Measurements from ENCODE around the gene TSPAN8.

DNA sequence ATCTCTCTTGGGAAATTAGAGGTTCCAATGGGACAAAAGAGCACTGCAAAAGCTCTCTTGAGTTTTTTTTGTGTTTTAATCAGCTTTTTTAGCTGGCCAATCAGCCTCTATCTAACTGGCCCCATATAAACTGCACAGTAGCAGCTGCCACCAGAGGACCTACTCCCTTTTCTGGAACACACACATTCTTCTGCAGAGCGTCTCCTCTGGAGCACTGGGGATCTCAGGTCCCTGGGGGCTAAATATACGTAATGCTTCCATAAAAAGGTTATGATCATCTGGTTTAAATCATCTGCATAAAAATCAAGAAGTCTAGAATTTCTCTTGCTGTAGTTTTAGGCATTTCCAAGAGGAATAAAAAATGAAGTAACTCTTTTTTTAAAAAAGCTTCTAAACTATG, 32.3 kb downstream of the TSPAN8 start:
- TF ChIP-seq, protein P1, sequence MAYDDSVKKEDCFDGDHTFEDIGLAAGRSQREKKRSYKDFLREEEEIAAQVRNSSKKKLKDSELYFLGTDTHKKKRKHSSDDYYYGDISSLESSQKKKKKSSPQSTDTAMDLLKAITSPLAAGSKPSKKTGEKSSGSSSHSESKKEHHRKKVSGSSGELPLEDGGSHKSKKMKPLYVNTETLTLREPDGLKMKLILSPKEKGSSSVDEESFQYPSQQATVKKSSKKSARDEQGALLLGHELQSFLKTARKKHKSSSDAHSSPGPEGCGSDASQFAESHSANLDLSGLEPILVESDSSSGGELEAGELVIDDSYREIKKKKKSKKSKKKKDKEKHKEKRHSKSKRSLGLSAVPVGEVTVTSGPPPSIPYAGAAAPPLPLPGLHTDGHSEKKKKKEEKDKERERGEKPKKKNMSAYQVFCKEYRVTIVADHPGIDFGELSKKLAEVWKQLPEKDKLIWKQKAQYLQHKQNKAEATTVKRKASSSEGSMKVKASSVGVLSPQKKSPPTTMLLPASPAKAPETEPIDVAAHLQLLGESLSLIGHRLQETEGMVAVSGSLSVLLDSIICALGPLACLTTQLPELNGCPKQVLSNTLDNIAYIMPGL (CRISPR knock-in tag; IDR thresholded peaks at IDR 0.05), result no peak
- TF ChIP-seq TCF7 (CRISPR knock-in tag; IDR thresholded peaks at IDR 0.05; ENCODE audit: low read depth), result no peak
- TF ChIP-seq, protein P2, sequence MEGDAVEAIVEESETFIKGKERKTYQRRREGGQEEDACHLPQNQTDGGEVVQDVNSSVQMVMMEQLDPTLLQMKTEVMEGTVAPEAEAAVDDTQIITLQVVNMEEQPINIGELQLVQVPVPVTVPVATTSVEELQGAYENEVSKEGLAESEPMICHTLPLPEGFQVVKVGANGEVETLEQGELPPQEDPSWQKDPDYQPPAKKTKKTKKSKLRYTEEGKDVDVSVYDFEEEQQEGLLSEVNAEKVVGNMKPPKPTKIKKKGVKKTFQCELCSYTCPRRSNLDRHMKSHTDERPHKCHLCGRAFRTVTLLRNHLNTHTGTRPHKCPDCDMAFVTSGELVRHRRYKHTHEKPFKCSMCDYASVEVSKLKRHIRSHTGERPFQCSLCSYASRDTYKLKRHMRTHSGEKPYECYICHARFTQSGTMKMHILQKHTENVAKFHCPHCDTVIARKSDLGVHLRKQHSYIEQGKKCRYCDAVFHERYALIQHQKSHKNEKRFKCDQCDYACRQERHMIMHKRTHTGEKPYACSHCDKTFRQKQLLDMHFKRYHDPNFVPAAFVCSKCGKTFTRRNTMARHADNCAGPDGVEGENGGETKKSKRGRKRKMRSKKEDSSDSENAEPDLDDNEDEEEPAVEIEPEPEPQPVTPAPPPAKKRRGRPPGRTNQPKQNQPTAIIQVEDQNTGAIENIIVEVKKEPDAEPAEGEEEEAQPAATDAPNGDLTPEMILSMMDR (IDR thresholded peaks at IDR 0.05), result no peak
- TF ChIP-seq, protein P3, sequence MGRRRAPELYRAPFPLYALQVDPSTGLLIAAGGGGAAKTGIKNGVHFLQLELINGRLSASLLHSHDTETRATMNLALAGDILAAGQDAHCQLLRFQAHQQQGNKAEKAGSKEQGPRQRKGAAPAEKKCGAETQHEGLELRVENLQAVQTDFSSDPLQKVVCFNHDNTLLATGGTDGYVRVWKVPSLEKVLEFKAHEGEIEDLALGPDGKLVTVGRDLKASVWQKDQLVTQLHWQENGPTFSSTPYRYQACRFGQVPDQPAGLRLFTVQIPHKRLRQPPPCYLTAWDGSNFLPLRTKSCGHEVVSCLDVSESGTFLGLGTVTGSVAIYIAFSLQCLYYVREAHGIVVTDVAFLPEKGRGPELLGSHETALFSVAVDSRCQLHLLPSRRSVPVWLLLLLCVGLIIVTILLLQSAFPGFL (CRISPR knock-in tag; IDR thresholded peaks at IDR 0.05; ENCODE audit: borderline replicate concordance), result no peak
- TF ChIP-seq NFYB (CRISPR knock-in tag; conservative IDR thresholded peaks at IDR 0.05; ENCODE audit: low read depth), result no peak
- no peak for TF ChIP-seq KAT7 (CRISPR knock-in tag; IDR thresholded peaks at IDR 0.05; ENCODE audit: borderline replicate concordance)
- TF ChIP-seq, protein P4, sequence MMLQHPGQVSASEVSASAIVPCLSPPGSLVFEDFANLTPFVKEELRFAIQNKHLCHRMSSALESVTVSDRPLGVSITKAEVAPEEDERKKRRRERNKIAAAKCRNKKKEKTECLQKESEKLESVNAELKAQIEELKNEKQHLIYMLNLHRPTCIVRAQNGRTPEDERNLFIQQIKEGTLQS (CRISPR knock-in tag; conservative IDR thresholded peaks at IDR 0.05), result no peak
- no peak for TF ChIP-seq SMAD4 (CRISPR knock-in tag; IDR thresholded peaks at IDR 0.05)
- TF ChIP-seq, protein P5, sequence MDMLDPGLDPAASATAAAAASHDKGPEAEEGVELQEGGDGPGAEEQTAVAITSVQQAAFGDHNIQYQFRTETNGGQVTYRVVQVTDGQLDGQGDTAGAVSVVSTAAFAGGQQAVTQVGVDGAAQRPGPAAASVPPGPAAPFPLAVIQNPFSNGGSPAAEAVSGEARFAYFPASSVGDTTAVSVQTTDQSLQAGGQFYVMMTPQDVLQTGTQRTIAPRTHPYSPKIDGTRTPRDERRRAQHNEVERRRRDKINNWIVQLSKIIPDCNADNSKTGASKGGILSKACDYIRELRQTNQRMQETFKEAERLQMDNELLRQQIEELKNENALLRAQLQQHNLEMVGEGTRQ (CRISPR knock-in tag; IDR thresholded peaks at IDR 0.05), result no peak
- no peak for TF ChIP-seq ZNF121 (CRISPR knock-in tag; IDR thresholded peaks at IDR 0.05)
- TF ChIP-seq, protein P6, sequence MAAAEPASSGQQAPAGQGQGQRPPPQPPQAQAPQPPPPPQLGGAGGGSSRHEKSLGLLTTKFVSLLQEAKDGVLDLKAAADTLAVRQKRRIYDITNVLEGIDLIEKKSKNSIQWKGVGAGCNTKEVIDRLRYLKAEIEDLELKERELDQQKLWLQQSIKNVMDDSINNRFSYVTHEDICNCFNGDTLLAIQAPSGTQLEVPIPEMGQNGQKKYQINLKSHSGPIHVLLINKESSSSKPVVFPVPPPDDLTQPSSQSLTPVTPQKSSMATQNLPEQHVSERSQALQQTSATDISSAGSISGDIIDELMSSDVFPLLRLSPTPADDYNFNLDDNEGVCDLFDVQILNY (CRISPR knock-in tag; IDR thresholded peaks at IDR 0.05), result no peak

Measured in WTC11 (cell line).